Forelimb muscle (tissue), 1 donor: ENCODE data around the gene HAUS7. TPM values are rescaled to one million over a fixed set of nuclear protein-coding genes. Genes with fewer than 3 reads are reported as not detected.

ENCODE experiments used
- DNase-seq: peaks from one replicate; pipeline ENCODE4 v3.0.0-alpha.2; 2013; ENCODE audit warnings: low read depth
- polyA plus RNA-seq: library from polyadenylated mRNA; unstranded; fragments of 120-200 nt; gene quantifications from one replicate; pipeline ENCODE4 v1.2.1, GENCODE V29; 2013; ENCODE audit not compliant: insufficient read length

Gene HAUS7
- polyA plus RNA-seq, 1 donor, result 20.8 TPM

GRCh38 chrX:153440556-153441135 is 29.7 kb downstream of the HAUS7 start:
- DNase-seq, result no peak

GRCh38 chrX:153439977-153440376 is 30.4 kb downstream of the HAUS7 start:
- no peak for DNase-seq

GRCh38 chrX:153438532-153438931 is 31.8 kb downstream of the HAUS7 start:
- no peak for DNase-seq

GRCh38 chrX:153435845-153436244 is 34.5 kb downstream of the HAUS7 start:
- DNase-seq, result no peak

GRCh38 chrX:153434801-153435200 is 35.6 kb downstream of the HAUS7 start:
- DNase-seq, result no peak

- no peak for DNase-seq
These were observed 36.5 kb downstream of the HAUS7 start for GRCh38 chrX:153433781-153434285.

GRCh38 chrX:153433161-153433680 is 37.2 kb downstream of the HAUS7 start:
- no peak for DNase-seq

- DNase-seq, result no peak
These were observed 39.6 kb downstream of the HAUS7 start for GRCh38 chrX:153430796-153431195.

- DNase-seq, result no peak
These were observed 44.2 kb downstream of the HAUS7 start for GRCh38 chrX:153426204-153426603.

GRCh38 chrX:153423652-153424051 is 46.7 kb downstream of the HAUS7 start:
- DNase-seq, result no peak

- no peak for DNase-seq
These were observed 48.5 kb downstream of the HAUS7 start for GRCh38 chrX:153421856-153422255.

- DNase-seq, result no peak
These were observed 49.4 kb downstream of the HAUS7 start for GRCh38 chrX:153420851-153421599.

GRCh38 chrX:153417637-153418036 is 52.7 kb downstream of the HAUS7 start:
- DNase-seq, result no peak

- no peak for DNase-seq
These were observed 53.5 kb downstream of the HAUS7 start for GRCh38 chrX:153416781-153417450.

- no peak for DNase-seq
These were observed 55.4 kb downstream of the HAUS7 start for GRCh38 chrX:153414856-153415510.

GRCh38 chrX:153413731-153414130 is 56.6 kb downstream of the HAUS7 start:
- DNase-seq, result no peak

- DNase-seq, result no peak
These were observed 57.3 kb downstream of the HAUS7 start for GRCh38 chrX:153412746-153413720.

- no peak for DNase-seq
These were observed 58.3 kb downstream of the HAUS7 start for GRCh38 chrX:153411988-153412574.

GRCh38 chrX:153411255-153411987 is 59.0 kb downstream of the HAUS7 start, which contains the start of gene ZFP92:
Gene ZFP92, plus strand, starts transcription at chrX:153411472. Its CDS starts 6,851 bp downstream, at chrX:153418323.
- DNase-seq, result no peak

GRCh38 chrX:153410888-153411254 is 59.5 kb downstream of the HAUS7 start:
- no peak for DNase-seq
